ENCODE results near the gene CHD9. TPM values are rescaled to one million over a fixed set of nuclear protein-coding genes. Genes with fewer than 3 reads are reported as not detected.

The CHD9 gene
- total RNA-seq, 1 experiment from 2014 or later, result 18.9 TPM

- Histone ChIP-seq H3K9ac (ENCODE audit: low read length) (no peak overlapping the region), H3K27me3 (ENCODE audit: insufficient read depth, low read length) (no peaks in the 10 kb centered on the region), H3K36me3 (ENCODE audit: control insufficient read depth in 1 of 2, insufficient read depth in 2 of 2, low read length in 2 of 2) (no peaks in the 10 kb centered on the region), H3K9me3 (ENCODE audit: control insufficient read depth in 1 of 2, insufficient read depth in 1 of 2, low read depth in 1 of 2, low read length in 2 of 2) (peaks cover 0 to 6% of the 10 kb centered on the region in 2 experiments; a peak in 2 of 4 replicates), H3K9me2 (ENCODE audit: insufficient read depth) (no peaks in the 10 kb centered on the region), H2AFZ (ENCODE audit: low read depth, low read length, poor library complexity, severe bottlenecking) (no peak overlapping the region), H3K27ac (ENCODE audit: low read depth, low read length) (no peak overlapping the region), H3K4me3 (replicated peaks in 1 of 2; ENCODE audit: low read depth in 1 of 2, low read length in 2 of 2) (no peak overlapping the region), H3K79me2 (ENCODE audit: insufficient read depth, low read length) (no peaks in the 10 kb centered on the region), H4K20me1 (ENCODE audit: insufficient read depth) (no peaks in the 10 kb centered on the region), H3K4me1 (ENCODE audit: control insufficient read depth in 1 of 2, insufficient read depth in 2 of 2, low read length in 2 of 2) (no peaks in the 10 kb centered on the region), H3K4me2 (ENCODE audit: low read length) (no peak overlapping the region)
- TF ChIP-seq EZH2 (IDR thresholded peaks at IDR 0.05), result no peak
- TF ChIP-seq ELF1 (IDR thresholded peaks at IDR 0.05; ENCODE audit: borderline replicate concordance, low read depth), result no peak
- TF ChIP-seq YY1 (IDR thresholded peaks at IDR 0.05; ENCODE audit: extremely low read depth, insufficient replicate concordance, low read depth, low read length), result no peak
- no peak for TF ChIP-seq CTCF (IDR thresholded peaks at IDR 0.05 in 2 of 3, conservative IDR thresholded peaks at IDR 0.05 in 1 of 3; ENCODE audit: borderline replicate concordance in 1 of 3, insufficient read depth in 1 of 3, low read depth in 2 of 3, low read length in 2 of 3)
- no peak for TF ChIP-seq REST (IDR thresholded peaks at IDR 0.05; ENCODE audit: low read depth)
- no peak for TF ChIP-seq CEBPB (IDR thresholded peaks at IDR 0.05; ENCODE audit: low read depth)
- TF ChIP-seq ATF3 (IDR thresholded peaks at IDR 0.05), result no peak
- TF ChIP-seq RAD21 (IDR thresholded peaks at IDR 0.05; ENCODE audit: low read depth), result no peak
- no peak for TF ChIP-seq MAX (IDR thresholded peaks at IDR 0.05)
- TF ChIP-seq EZH2phosphoT487 (IDR thresholded peaks at IDR 0.05; ENCODE audit: borderline replicate concordance), result no peak
- no peak for TF ChIP-seq ZBTB33 (IDR thresholded peaks at IDR 0.05; ENCODE audit: extremely low read depth, insufficient replicate concordance, low read length)
- no peak for TF ChIP-seq POLR2A (IDR thresholded peaks at IDR 0.05; ENCODE audit: borderline replicate concordance, extremely low read depth, insufficient read depth, insufficient read length)
- TF ChIP-seq CBX3 (IDR thresholded peaks at IDR 0.05; ENCODE audit: low read depth), result no peak
- TF ChIP-seq ZNF274 (IDR thresholded peaks at IDR 0.05; ENCODE audit: low read depth, low read length), result no peak
- TF ChIP-seq ZFX (IDR thresholded peaks at IDR 0.05), result no peak
- ChIA-PET CTCF (no interaction called here), POLR2A (no interaction called here), RAD21 (ENCODE audit: low non-redundant PET in 1 of 2, low total read pairs in 2 of 2, uncharacterized antibody in 2 of 2, unreplicated experiment in 2 of 2) (no interaction called here)
- ATAC-seq (no peak), DNase-seq (ENCODE audit: low read depth, low spot score) (no peak)
- no TSS peak for BruUV-seq (replicated peaks)
- intact Hi-C loops (cut with micrococcal nuclease), result no loop called here
Observed at GRCh38 chr16:53031323-53031942, 23.4 kb upstream of the CHD9 start.

All from HCT116 (cell line).